ENCODE measurements around the gene CPN2. TPM values are rescaled to one million over a fixed set of nuclear protein-coding genes. Genes with fewer than 3 reads are reported as not detected.

The CPN2 gene
- total and polyA plus RNA-seq, 10 of the 15 experiments (the other 5 are each of a cell fraction or from before 2014, with no cell fraction given), result not detected

GRCh38 chr3:194296454-194297263, 54.5 kb downstream of the CPN2 start (continued):
- TF ChIP-seq E4F1 (IDR thresholded peaks at IDR 0.05; ENCODE audit: borderline replicate concordance, partially characterized antibody) (no peak), CUX1 (IDR thresholded peaks at IDR 0.05; ENCODE audit: insufficient replicate concordance, low read depth, low read length) (no peak), HDGF (IDR thresholded peaks at IDR 0.05) (no peak), HDAC6 (IDR thresholded peaks at IDR 0.05; ENCODE audit: unreplicated experiment) (no peak)
